Measurements from ENCODE around the gene LIM2.

LIM2 gene

DNA sequence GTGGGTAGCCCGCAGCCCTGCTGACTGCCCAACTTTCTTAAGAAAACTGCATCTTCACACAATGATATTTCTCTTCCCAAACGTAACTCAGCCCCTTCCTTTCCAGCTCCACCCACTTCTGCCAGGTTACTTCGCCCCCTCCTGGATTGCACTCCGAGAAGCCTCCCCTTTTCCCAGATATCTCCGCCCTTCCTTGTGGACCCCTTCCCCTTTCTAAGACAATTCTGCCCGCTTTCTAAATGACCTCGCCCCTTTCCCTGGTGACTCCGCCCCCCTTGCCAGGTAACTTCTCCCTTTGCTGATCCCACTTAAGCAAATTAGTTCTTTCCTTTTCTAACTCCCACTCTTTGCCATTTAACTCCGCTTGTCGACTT is 48.5 kb downstream of the LIM2 start:
- TF ChIP-seq, protein P1, sequence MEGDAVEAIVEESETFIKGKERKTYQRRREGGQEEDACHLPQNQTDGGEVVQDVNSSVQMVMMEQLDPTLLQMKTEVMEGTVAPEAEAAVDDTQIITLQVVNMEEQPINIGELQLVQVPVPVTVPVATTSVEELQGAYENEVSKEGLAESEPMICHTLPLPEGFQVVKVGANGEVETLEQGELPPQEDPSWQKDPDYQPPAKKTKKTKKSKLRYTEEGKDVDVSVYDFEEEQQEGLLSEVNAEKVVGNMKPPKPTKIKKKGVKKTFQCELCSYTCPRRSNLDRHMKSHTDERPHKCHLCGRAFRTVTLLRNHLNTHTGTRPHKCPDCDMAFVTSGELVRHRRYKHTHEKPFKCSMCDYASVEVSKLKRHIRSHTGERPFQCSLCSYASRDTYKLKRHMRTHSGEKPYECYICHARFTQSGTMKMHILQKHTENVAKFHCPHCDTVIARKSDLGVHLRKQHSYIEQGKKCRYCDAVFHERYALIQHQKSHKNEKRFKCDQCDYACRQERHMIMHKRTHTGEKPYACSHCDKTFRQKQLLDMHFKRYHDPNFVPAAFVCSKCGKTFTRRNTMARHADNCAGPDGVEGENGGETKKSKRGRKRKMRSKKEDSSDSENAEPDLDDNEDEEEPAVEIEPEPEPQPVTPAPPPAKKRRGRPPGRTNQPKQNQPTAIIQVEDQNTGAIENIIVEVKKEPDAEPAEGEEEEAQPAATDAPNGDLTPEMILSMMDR (IDR thresholded peaks at IDR 0.05; ENCODE audit: insufficient read depth, low read depth, low read length, missing control alignments), result peak; percentile 6
- peak overlapping the region; percentile 73 for H3K4me3 ChIP-seq (ENCODE audit: low read length)
- no peak for DNase-seq (ENCODE audit: low read depth)

DNA sequence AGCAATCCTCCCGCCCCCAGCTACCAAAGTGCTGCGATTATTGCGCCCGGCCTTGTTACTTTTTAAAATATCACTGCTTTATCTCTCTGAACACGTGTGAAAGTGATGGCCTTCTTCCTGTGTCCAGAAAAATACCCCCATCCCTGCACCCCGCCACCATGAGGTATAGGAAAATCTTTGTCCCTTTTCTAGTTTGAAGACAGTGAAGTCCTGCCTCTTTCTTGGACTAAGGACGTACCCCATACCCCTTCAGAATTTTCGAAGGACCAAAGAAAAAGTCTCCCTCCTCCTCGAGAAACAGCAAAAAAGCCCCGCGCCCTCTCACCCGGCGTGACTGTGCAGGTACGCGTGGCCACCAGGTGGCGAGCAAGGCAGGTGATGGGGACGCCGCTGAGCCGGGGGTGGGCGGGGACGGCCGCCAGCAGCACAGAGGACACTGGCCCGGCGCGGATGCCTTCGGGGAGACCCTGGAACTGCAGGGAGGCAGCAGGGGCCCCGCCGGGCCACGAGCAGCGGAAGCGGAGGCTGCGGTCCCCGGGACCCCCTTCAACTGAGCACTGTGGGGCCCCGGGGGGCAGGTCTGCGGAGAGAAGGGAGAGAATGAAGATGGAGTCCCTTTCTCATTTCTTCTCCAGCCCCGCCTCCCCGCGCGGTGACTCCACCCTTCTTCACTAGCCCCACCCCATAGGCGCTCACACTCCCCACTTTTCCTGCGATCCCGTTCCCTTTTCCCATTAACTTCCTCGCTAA is 49.0 kb downstream of the LIM2 start:
- peak; percentile 82 for DNase-seq (ENCODE audit: low read depth)
- H3K4me3 ChIP-seq (ENCODE audit: low read length), result peak overlapping the region; percentile 73
- TF ChIP-seq, protein P1 (IDR thresholded peaks at IDR 0.05; ENCODE audit: insufficient read depth, low read depth, low read length, missing control alignments), result peak; percentile 80

DNA sequence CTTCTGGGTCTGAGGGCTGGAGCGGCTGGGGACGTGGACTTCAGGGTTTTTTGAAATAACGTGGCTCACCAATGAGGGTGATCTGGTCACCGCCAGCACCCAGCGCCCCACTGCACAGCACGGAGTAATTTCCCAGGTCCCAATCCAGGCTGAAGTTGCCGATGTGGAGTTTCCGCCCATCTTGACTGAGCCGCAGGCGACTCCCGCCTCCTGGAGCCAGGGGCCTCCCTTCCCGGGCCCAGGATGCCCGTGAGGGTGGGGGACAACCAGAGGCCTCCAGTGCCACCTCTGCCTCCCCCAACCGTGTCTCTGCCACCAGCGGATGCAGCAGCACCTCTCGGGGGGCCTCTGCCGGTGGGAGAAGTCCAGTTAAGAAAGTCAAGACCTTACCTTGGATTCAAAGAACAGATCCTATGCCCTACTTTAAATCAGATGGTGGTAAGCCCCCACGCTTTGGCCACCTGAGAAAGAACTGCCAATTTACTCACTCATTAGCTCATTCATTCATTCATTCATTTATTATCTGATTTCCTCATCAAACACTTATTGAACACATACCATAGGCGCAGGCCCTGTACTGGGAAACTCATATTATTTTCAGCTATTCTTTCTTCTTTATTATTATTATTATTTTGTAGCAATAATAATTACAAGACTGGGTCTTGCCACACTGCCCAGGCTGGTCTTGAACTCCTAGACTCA is 49.8 kb downstream of the LIM2 start:
- no peak for DNase-seq (ENCODE audit: low read depth)
- no peak overlapping the region for H3K4me3 ChIP-seq (ENCODE audit: low read length)

DNA sequence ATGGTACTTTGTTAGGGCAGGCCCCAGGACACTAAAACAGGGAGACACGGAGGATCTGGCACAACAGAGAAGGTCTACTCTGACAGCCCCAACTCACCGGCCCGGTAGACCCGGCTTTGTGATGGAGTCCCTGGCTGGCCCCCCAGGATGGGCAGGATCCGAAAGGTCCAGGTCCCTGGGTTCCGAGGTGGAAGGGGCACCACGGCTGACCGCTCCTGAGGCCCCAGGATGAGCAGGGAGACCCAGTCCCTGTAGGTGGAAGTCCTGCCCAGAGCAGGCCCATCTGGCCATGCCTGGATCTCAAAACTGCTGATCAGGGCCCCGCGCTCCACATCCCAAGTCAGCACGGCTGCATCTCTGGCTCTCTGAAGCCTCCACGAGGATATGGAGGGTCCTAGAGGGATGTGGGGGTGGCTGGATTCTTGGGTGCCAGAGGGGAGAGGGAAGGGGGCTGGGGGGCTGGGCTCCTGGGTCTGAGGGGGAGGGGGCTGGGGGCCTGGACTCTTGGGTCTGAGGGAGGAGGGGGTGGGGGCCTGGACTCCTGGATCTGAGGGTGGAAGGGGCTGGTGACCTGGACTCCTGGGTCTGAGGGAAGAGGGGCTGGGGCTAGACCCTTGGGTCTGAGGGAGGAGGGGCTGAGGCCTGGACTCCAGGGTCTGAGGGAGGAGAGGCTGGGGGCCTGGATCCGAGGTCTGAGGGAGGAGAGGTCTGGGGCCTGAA is 50.5 kb downstream of the LIM2 start:
- H3K4me3 ChIP-seq (ENCODE audit: low read length), result no peak overlapping the region
- TF ChIP-seq, protein P1 (IDR thresholded peaks at IDR 0.05; ENCODE audit: insufficient read depth, low read depth, low read length, missing control alignments), result no peak
- no peak for DNase-seq (ENCODE audit: low read depth)

More for the DNA sequence above, 49.8 kb downstream of the LIM2 start:
- TF ChIP-seq, protein P1 (IDR thresholded peaks at IDR 0.05; ENCODE audit: insufficient read depth, low read depth, low read length, missing control alignments), result no peak

DNA sequence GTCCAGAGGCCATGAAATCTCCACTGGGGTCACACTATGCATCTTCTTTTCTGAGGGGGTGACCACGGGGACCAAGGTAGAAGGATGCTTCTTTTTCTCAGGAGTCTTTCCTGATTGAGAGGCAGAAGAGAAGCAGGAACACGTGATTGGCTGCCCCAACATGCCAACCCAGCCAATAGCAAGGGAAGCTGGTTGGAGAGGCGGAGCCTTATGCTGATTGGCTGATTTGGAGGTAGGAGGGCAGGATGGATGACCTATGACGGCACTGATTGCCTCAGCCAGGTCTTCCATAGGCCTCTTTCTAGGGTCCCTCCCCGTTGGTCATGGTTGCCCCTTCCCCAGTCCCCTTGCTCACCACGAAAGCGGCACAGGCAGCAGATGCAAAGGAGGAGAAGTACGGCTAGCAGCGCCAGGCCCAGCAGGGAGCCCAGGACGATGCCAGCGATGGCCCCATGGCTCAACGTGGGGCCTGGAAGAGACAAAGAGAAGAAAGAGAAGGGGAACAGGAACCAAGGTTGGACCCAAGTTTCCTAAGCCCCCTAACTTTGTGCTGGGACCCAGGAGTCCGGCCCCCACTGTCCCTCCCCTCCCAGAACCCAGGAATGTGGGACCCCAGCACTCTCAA is 53.8 kb downstream of the LIM2 start:
- TF ChIP-seq, protein P1 (IDR thresholded peaks at IDR 0.05; ENCODE audit: insufficient read depth, low read depth, low read length, missing control alignments), result no peak
- no peak overlapping the region for H3K4me3 ChIP-seq (ENCODE audit: low read length)
- no peak for DNase-seq (ENCODE audit: low read depth)

DNA sequence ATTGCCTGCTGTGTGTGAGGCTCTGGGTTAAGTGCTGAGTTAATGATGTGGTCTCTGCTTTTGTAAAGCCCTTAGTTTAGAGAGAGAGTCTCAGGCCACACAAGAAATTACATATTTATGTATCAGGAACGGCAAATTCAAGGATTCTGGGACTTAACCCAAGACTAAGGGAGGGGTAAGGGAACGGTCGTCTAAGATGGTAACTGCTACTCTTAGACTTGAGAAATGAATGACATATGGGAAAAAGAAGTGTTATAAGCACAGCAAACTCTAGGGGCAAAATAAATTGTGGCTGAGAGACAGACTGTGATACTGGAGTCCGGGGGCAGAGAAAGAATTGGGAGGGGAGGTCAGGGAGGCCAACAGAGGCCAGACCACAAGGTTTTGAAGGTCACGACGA is 56.1 kb downstream of the LIM2 start:
- no peak for DNase-seq (ENCODE audit: low read depth)
- TF ChIP-seq, protein P1 (IDR thresholded peaks at IDR 0.05; ENCODE audit: insufficient read depth, low read depth, low read length, missing control alignments), result no peak
- H3K4me3 ChIP-seq (ENCODE audit: low read length), result no peak overlapping the region
